Activated B cell treated with CpG ODN at 0.5 μM for 24 hours (primary cell): Measurements from ENCODE around the gene PTPRD. TPM values are rescaled to one million over a fixed set of nuclear protein-coding genes. Genes with fewer than 3 reads are reported as not detected.

ENCODE experiments used
- ATAC-seq: fragments of 200-7000 bp; cut with Tn5 transposase; one replicate; pipeline ENCODE4 v1.10.0; 2021; ENCODE audit warnings: low read depth, mild to moderate bottlenecking, moderate library complexity
- CTCF ChIA-PET: fragments of 350-600 bp; sonication (Branson Sonifier 250); formaldehyde crosslinking; loops from one replicate; lab custom pipeline; 2021; ENCODE audit warnings: antibody characterized with exemption; lab: Charles Lee
- POLR2A ChIA-PET: fragments of 350-600 bp; sonication (Branson Sonifier 250); formaldehyde crosslinking; loops from one replicate; lab custom pipeline; 2021; ENCODE audit warnings: antibody characterized with exemption; lab: Charles Lee
- DNase-seq: peaks from one replicate; pipeline ENCODE4 v3.0.0; 2022
- H3K27ac Mint-ChIP-seq: one replicate; pipeline ENCODE4 v1.8.0; 2020; ENCODE audit warnings: mixed read lengths
- H3K27me3 Mint-ChIP-seq: one replicate; pipeline ENCODE4 v1.8.0; 2021; ENCODE audit warnings: mixed read lengths
- H3K36me3 Mint-ChIP-seq: one replicate; pipeline ENCODE4 v1.8.0; 2021; ENCODE audit warnings: low read depth, mixed read lengths
- H3K4me1 Mint-ChIP-seq: one replicate; pipeline ENCODE4 v1.8.0; 2021; ENCODE audit warnings: mixed read lengths
- H3K4me3 Mint-ChIP-seq: one replicate; pipeline ENCODE4 v1.8.0; 2020; ENCODE audit warnings: mild to moderate bottlenecking, mixed read lengths
- H3K9me3 Mint-ChIP-seq: one replicate; pipeline ENCODE4 v1.8.0; 2020; ENCODE audit warnings: mixed read lengths
- intact Hi-C: fragments of 100-400 bp; cut with micrococcal nuclease; formaldehyde crosslinking; loops from one replicate; pipeline ENCODE4 v1.15.1; 2024
- total RNA-seq: library from RNA; stranded (reverse); gene quantifications from 2 replicates; pipeline ENCODE4 v1.2.3, GENCODE V29; 2022
- TF ChIP-seq, protein P1 (sequence below): fragments of 200-600 bp; IDR thresholded peaks from one replicate; pipeline ENCODE4 v1.8.0; 2022; ENCODE audit warnings: antibody characterized with exemption, mild to moderate bottlenecking

PTPRD gene
- total RNA-seq, 1 donor from 2014 or later: 0.04 TPM

DNA sequence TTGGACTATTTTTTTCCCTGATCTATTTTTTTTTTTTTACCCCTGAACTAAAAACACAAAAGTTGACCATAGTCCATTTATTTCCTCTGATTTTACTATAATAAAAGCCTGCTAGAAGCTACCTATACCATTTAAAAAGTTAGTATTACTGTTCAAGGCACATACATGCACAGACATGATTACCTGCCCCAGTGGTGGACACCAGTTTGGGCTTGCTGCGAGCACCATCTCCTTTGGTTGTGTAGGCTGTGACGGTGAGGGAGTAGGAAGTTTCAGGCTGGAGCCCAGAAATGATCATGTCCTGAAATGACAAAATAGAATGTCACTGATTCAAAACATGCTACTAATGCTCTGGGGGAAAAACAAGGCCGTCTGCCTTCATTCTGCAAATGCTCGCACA, 2120.1 kb downstream of the PTPRD start:
- Mint-ChIP-seq H3K27me3 (no peaks in the 10 kb centered on the region), H3K4me1 (no peaks in the 10 kb centered on the region), H3K9me3 (no peaks in the 10 kb centered on the region), H3K27ac (no peak overlapping the region), H3K4me3 (no peak overlapping the region), H3K36me3 (no peaks in the 10 kb centered on the region)
- intact Hi-C loops: no loop called here
- ChIA-PET POLR2A (interaction anchor here (0.5 kb wide), 1 partner anchor 133 kb away, joined by 4 read pairs; no protein-coding TSS in a partner anchor), CTCF (no interaction called here)
- ATAC-seq (no peak), DNase-seq (no peak)
- TF ChIP-seq, protein P1, sequence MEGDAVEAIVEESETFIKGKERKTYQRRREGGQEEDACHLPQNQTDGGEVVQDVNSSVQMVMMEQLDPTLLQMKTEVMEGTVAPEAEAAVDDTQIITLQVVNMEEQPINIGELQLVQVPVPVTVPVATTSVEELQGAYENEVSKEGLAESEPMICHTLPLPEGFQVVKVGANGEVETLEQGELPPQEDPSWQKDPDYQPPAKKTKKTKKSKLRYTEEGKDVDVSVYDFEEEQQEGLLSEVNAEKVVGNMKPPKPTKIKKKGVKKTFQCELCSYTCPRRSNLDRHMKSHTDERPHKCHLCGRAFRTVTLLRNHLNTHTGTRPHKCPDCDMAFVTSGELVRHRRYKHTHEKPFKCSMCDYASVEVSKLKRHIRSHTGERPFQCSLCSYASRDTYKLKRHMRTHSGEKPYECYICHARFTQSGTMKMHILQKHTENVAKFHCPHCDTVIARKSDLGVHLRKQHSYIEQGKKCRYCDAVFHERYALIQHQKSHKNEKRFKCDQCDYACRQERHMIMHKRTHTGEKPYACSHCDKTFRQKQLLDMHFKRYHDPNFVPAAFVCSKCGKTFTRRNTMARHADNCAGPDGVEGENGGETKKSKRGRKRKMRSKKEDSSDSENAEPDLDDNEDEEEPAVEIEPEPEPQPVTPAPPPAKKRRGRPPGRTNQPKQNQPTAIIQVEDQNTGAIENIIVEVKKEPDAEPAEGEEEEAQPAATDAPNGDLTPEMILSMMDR: no peak

DNA sequence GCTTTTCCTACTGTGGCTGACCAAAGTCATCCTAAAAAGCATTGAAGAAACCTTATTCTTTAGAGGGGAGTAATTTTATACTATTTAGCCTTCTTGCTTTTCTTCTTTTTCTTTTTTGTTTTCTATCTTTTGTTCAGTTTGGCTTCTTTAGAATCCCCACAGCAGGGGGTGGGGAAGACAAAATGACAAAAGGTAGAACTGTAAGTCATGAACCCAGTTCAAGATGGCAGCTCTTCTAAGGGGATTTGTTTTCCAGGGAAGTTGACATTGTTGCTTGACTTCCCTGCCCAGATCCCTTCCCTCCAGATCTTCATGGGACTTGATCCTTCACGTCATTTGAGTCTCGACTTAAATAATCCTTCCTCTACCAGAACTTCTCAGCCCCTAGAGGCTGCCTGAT, 2120.8 kb downstream of the PTPRD start:
- Mint-ChIP-seq H3K27me3 (no peaks in the 10 kb centered on the region), H3K27ac (no peak overlapping the region), H3K4me1 (no peaks in the 10 kb centered on the region), H3K4me3 (no peak overlapping the region), H3K9me3 (no peaks in the 10 kb centered on the region), H3K36me3 (no peaks in the 10 kb centered on the region)
- POLR2A ChIA-PET: interaction anchor here (0.7 kb wide), 1 partner anchor 1799 kb away, joined by 6 read pairs; no protein-coding TSS in a partner anchor
- CTCF ChIA-PET: no interaction called here
- DNase-seq: no peak
- ATAC-seq: no peak
- TF ChIP-seq, protein P1: no peak
- intact Hi-C loops: no loop called here

DNA sequence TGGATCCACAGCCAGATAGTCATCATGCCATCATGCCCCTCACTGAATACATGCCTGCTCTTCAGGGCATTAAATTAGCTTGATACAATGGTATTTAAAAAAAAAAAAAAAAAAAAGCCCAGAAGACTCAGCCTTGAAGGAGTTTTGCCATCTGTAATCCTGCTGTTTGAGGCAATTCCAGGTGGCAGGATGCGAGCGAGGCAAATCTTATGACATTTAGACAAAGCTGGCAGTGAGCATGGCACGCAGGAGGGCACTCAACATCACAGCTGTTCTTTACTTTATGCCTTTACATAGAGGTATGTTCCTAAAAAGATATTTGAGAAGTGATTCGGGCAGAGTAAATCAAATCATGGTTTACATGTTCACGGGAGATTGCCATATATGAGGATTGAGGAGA, 2121.2 kb downstream of the PTPRD start:
- Mint-ChIP-seq H3K9me3 (no peaks in the 10 kb centered on the region), H3K4me1 (no peaks in the 10 kb centered on the region), H3K27me3 (no peaks in the 10 kb centered on the region), H3K27ac (no peak overlapping the region), H3K4me3 (no peak overlapping the region), H3K36me3 (no peaks in the 10 kb centered on the region)
- ChIA-PET POLR2A (interaction anchor here (0.7 kb wide), 1 partner anchor 1798 kb away, joined by 6 read pairs; no protein-coding TSS in a partner anchor), CTCF (no interaction called here)
- no peak for ATAC-seq
- no peak for DNase-seq
- TF ChIP-seq, protein P1: no peak
- intact Hi-C loops: no loop called here

DNA sequence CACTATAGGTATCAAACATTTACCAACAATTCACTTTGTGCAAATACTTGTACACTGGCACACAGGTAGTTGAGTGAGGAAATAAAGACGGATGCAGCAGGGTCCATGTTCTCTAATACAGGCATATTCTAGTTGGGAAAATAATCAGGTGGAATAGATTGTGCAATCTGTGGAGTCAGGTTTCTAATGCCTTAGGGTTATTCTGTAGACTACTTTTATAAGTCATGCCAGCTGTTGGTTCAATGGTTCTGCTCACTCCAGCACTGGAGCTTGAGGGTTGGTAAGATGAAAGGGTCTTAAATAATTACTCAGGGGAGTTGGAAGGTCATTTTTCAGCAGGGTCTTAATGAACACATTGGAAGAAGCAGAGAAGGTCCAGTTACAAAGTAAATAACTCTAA, 2123.0 kb downstream of the PTPRD start:
- TF ChIP-seq, protein P1: no peak
- no peaks in the 10 kb centered on the region for H3K9me3 Mint-ChIP-seq
- CTCF ChIA-PET: no interaction called here
- no peak for ATAC-seq
- no peaks in the 10 kb centered on the region for H3K36me3 Mint-ChIP-seq
- intact Hi-C loops: no loop called here
- H3K4me1 Mint-ChIP-seq: peaks cover 2% of the 10 kb centered on the region
- H3K27ac Mint-ChIP-seq: no peak overlapping the region
- no peak overlapping the region for H3K4me3 Mint-ChIP-seq
- no peaks in the 10 kb centered on the region for H3K27me3 Mint-ChIP-seq
- POLR2A ChIA-PET: no interaction called here
- DNase-seq: no peak

DNA sequence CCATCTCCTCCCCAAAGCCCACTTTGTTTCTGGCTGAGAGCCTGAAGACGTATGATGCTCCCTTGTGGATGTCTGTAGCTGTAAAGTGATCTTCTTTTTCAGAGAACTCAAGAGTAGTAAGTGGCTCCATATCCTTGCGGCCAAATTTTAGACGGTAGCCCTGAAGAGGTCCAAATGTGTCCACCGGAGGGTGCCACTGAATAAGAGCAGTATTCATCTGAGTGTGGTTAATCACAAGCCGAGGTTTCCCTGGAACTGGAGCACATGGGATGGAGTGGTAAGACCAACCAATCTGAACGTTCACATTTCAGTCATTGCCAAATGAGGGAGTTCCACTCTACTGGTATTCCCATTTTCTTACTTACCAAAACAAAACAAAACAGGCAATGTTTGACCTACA, 2126.7 kb downstream of the PTPRD start:
- Mint-ChIP-seq H3K9me3 (no peaks in the 10 kb centered on the region), H3K4me3 (no peak overlapping the region), H3K27ac (no peak overlapping the region), H3K27me3 (no peaks in the 10 kb centered on the region), H3K36me3 (no peaks in the 10 kb centered on the region), H3K4me1 (peaks cover 9% of the 10 kb centered on the region)
- CTCF ChIA-PET: no interaction called here
- DNase-seq (no peak), ATAC-seq (no peak)
- POLR2A ChIA-PET: no interaction called here
- intact Hi-C loops: no loop called here
- TF ChIP-seq, protein P1: no peak
